OCI-LY7 (cell line): ENCODE results near the gene DNAJC18. TPM values are rescaled to one million over a fixed set of nuclear protein-coding genes. Genes with fewer than 3 reads are reported as not detected.
"Not testable (repeated sequence)": the region's sequence is repeated elsewhere in the genome, so short reads cannot be mapped to it uniquely, and the experiment has no call there.

ENCODE experiments used
- BruUV-seq: library from RNA; stranded (reverse); fragments of 400-500 nt; replicated peaks from 2 replicates; lab custom pipeline; 2021; lab: Mats Ljungman, UMichigan
- CTCF ChIA-PET: fragments of 300-600 bp; sonication (Branson Sonifier 250); formaldehyde crosslinking; loops from one replicate; lab custom pipeline; 2022; ENCODE audit warnings: antibody characterized with exemption; ENCODE audit not compliant: unreplicated experiment; lab: Charles Lee
- POLR2A ChIA-PET: fragments of 300-600 bp; sonication (Branson Sonifier 250); formaldehyde crosslinking; loops from one replicate; lab custom pipeline; 2022; ENCODE audit warnings: antibody characterized with exemption; lab: Charles Lee
- DNase-seq: peaks from one replicate; pipeline ENCODE4 v3.0.0-alpha.2; 2015; ENCODE audit warnings: low spot score
- H2AFZ ChIP-seq: fragments of 200-600 bp; sonication (generic), shearing (Covaris generic); 2 replicates; pipeline ENCODE4 v1.6.1; 2014; ENCODE audit warnings: mild to moderate bottlenecking, antibody characterized with exemption, low read length, moderate library complexity
- H3K27ac ChIP-seq: fragments of 200-600 bp; sonication (generic); 2 replicates; pipeline ENCODE4 v1.5.1; 2014; ENCODE audit warnings: mixed run types, low read depth, mild to moderate bottlenecking, moderate library complexity, low read length, inconsistent platforms; ENCODE audit not compliant: poor library complexity, severe bottlenecking
- H3K36me3 ChIP-seq: fragments of 200-600 bp; sonication (generic); 2 replicates; pipeline ENCODE4 v1.6.1; 2014; ENCODE audit warnings: mild to moderate bottlenecking, antibody characterized with exemption, low read length, moderate library complexity, mixed read lengths; ENCODE audit not compliant: insufficient read depth
- H3K4me1 ChIP-seq: fragments of 200-600 bp; sonication (generic); 2 replicates; pipeline ENCODE4 v1.5.1; 2014; ENCODE audit warnings: mild to moderate bottlenecking, low read length; ENCODE audit not compliant: insufficient read depth, poor library complexity, severe bottlenecking
- H3K4me2 ChIP-seq: fragments of 200-600 bp; sonication (generic); 2 replicates; pipeline ENCODE4 v1.6.1; 2014; ENCODE audit warnings: mild to moderate bottlenecking, low read length
- H3K4me3 ChIP-seq: fragments of 200-600 bp; sonication (generic); 2 replicates; pipeline ENCODE4 v1.5.1; 2014; ENCODE audit warnings: mild to moderate bottlenecking, low read depth, low read length; ENCODE audit not compliant: poor library complexity, severe bottlenecking
- H3K79me2 ChIP-seq: fragments of 200-600 bp; sonication (generic); 2 replicates; pipeline ENCODE4 v1.6.1; 2016; ENCODE audit warnings: low read depth, mild to moderate bottlenecking, low read length, moderate library complexity, mixed read lengths; ENCODE audit not compliant: insufficient read depth
- H3K9me2 ChIP-seq: fragments of 200-600 bp; sonication (generic); 2 replicates; pipeline ENCODE4 v1.6.1; 2016; ENCODE audit warnings: mild to moderate bottlenecking, low read length, mixed read lengths; ENCODE audit not compliant: insufficient read depth
- H3K9me3 ChIP-seq: fragments of 200-600 bp; sonication (generic); 2 replicates; pipeline ENCODE4 v1.6.1; 2014; ENCODE audit warnings: mild to moderate bottlenecking, mixed run types, low read length, mixed read lengths
- H4K20me1 ChIP-seq: fragments of 200-600 bp; sonication (generic); 2 replicates; pipeline ENCODE4 v1.6.1; 2014; ENCODE audit warnings: mild to moderate bottlenecking, antibody characterized with exemption, low read length, moderate library complexity, mixed read lengths; ENCODE audit not compliant: insufficient read depth
- CTCF ChIP-seq: fragments of 200-600 bp; sonication (generic); conservative IDR thresholded peaks from 2 replicates; pipeline ENCODE4 v1.5.1; 2014; ENCODE audit warnings: mild to moderate bottlenecking, antibody characterized with exemption, low read length, moderate library complexity, mixed read lengths
- EZH2phosphoT487 ChIP-seq: fragments of 200-600 bp; sonication (generic); IDR thresholded peaks from 2 replicates; pipeline ENCODE4 v1.6.1; 2018; ENCODE audit warnings: low read depth, borderline replicate concordance, mild to moderate bottlenecking, mixed run types, antibody characterized with exemption, low read length, moderate library complexity, mixed read lengths
- intact Hi-C: fragments of 100-400 bp; cut with micrococcal nuclease; formaldehyde crosslinking; loops from one replicate; pipeline ENCODE4 v1.10.0; 2022; ENCODE audit not compliant: unreplicated experiment
- total RNA-seq, 2 experiments: library from RNA; depleted of rRNA in 1 of 2; stranded (reverse); fragments of >200 nt in 1 of 2; shearing (Covaris generic) in 1 of 2; gene quantifications; 2 replicates each; pipeline ENCODE4 v1.2.3, GENCODE V29; 2014 to 2022

The DNAJC18 gene
- total RNA-seq, 2 experiments from 2014 or later: 1.2 to 12.6 TPM

- H4K20me1 ChIP-seq: no peaks in the 10 kb centered on the region
- H3K79me2 ChIP-seq: no peaks in the 10 kb centered on the region
- CTCF ChIA-PET: no interaction called here
- no peaks in the 10 kb centered on the region for H3K9me2 ChIP-seq
- no peak overlapping the region for H2AFZ ChIP-seq
- no peak overlapping the region for H3K4me3 ChIP-seq
- H3K36me3 ChIP-seq: no peaks in the 10 kb centered on the region
- no TSS peak for BruUV-seq
- H3K9me3 ChIP-seq: no peaks in the 10 kb centered on the region
- H3K4me2 ChIP-seq: no peak overlapping the region
- POLR2A ChIA-PET: no interaction called here
- no peak for DNase-seq
- intact Hi-C loops: no loop called here
- no peak for TF ChIP-seq EZH2phosphoT487
- no peak for TF ChIP-seq CTCF
- H3K4me1 ChIP-seq: peaks cover 18% of the 10 kb centered on the region
- H3K27ac ChIP-seq: no peak overlapping the region
Observed at GRCh38 chr5:139486201-139486600, 46.9 kb upstream of the DNAJC18 start.

- H3K4me2 ChIP-seq, H3K27ac ChIP-seq, H3K9me3 ChIP-seq, BruUV-seq, intact Hi-C loops, H3K79me2 ChIP-seq, H3K9me2 ChIP-seq, DNase-seq, H3K4me3 ChIP-seq, H3K4me1 ChIP-seq, H4K20me1 ChIP-seq, CTCF ChIA-PET, H3K36me3 ChIP-seq: not testable (repeated sequence)
- H2AFZ ChIP-seq: peak overlapping the region; percentile 50; the same call in 1 of the 2 replicates
- POLR2A ChIA-PET: interaction anchor here (0.6 to 0.7 kb wide), 2 partner anchors 191 to 443 kb away, joined by 3 to 5 read pairs; no protein-coding TSS in a partner anchor
Observed at GRCh38 chr5:139482890-139483208, 43.5 kb upstream of the DNAJC18 start.

- no TSS peak for BruUV-seq
- Histone ChIP-seq H3K9me2 (no peaks in the 10 kb centered on the region), H3K4me3 (no peak within 1 kb of the TSS), H3K36me3 (no peaks in the 10 kb centered on the region), H3K4me2 (peak within 1 kb of the TSS; percentile 30; the same call in 1 of the 2 replicates), H3K27ac (no peak within 1 kb of the TSS), H3K9me3 (no peaks in the 10 kb centered on the region), H3K4me1 (peaks cover 10% of the 10 kb centered on the region), H3K79me2 (no peaks in the 10 kb centered on the region), H2AFZ (peak within 1 kb of the TSS; percentile 50; the same call in 1 of the 2 replicates), H4K20me1 (no peaks in the 10 kb centered on the region)
- no peak for TF ChIP-seq CTCF
- TF ChIP-seq EZH2phosphoT487: no peak
- intact Hi-C loops: no loop called here
- CTCF ChIA-PET: no interaction called here
- POLR2A ChIA-PET: interaction anchor here (0.6 to 1.1 kb wide), 2 partner anchors 12 to 191 kb away, joined by 3 read pairs; no protein-coding TSS in a partner anchor
- DNase-seq: no peak
Observed at GRCh38 chr5:139482050-139482889, 42.9 kb upstream of the DNAJC18 start, which contains the start of gene STING1. STING1 (minus strand) TSS chr5:139482758; CDS start chr5:139481704, 1,054 bp downstream.
